Esophagus (tissue), 2 donors: ENCODE data around the gene LOXHD1. TPM values are rescaled to one million over a fixed set of nuclear protein-coding genes. Genes with fewer than 3 reads are reported as not detected.

ENCODE experiments used
- H3K27ac ChIP-seq, 2 donors: one replicate each; pipeline ENCODE4 v1.5.1; 2013; ENCODE audit warnings: low read depth in 2 of 2, mild to moderate bottlenecking in 2 of 2, inconsistent platforms in 1 of 2, low read length in 1 of 2, moderate library complexity in 1 of 2
- H3K27me3 ChIP-seq, 2 donors: one replicate each; pipeline ENCODE4 v1.6.1; 2013; ENCODE audit warnings: low read length in 2 of 2, control low read depth in 1 of 2, mild to moderate bottlenecking in 1 of 2; ENCODE audit not compliant: insufficient read depth in 2 of 2, control insufficient read depth in 1 of 2
- H3K36me3 ChIP-seq, 2 donors: one replicate each; pipeline ENCODE4 v1.6.1; 2013; ENCODE audit warnings: low read length in 1 of 2; ENCODE audit not compliant: control insufficient read depth in 2 of 2, insufficient read depth in 2 of 2
- H3K4me1 ChIP-seq, 2 donors: one replicate each; pipeline ENCODE4 v1.6.1; 2013; ENCODE audit warnings: low read length in 1 of 2; ENCODE audit not compliant: control insufficient read depth in 2 of 2, insufficient read depth in 2 of 2
- H3K4me3 ChIP-seq, 2 donors: one replicate each; pipeline ENCODE4 v1.5.1; 2013; ENCODE audit warnings: low read length in 2 of 2, mild to moderate bottlenecking in 2 of 2, low read depth in 1 of 2, moderate library complexity in 1 of 2
- H3K9me3 ChIP-seq, 2 donors: one replicate each; pipeline ENCODE4 v1.6.1; 2013; ENCODE audit warnings: mild to moderate bottlenecking in 2 of 2, low read depth in 1 of 2, low read length in 1 of 2, moderate library complexity in 1 of 2; ENCODE audit not compliant: control insufficient read depth in 2 of 2, insufficient read depth in 1 of 2
- WGBS, 2 donors: extraction: QIAGEN DNeasy Blood & Tissue Kit; methylation state at CpG; one replicate each; pipeline ENCODE4 v1.1.7; 2013; 5-methylcytosine and 5-hydroxymethylcytosine counted together
- polyA plus RNA-seq, 2 donors: library from polyadenylated mRNA; stranded (reverse); fragments of 200-250 nt; gene quantifications; one replicate each; pipeline ENCODE4 v1.2.3, GENCODE V29; 2013
- donor health status: healthy with polysubstance abuse.
- donor health status: Bipolar disorder and iron deficiency.

Gene LOXHD1
- polyA plus RNA-seq, 2 donors: 0.02 to 0.04 TPM

DNA sequence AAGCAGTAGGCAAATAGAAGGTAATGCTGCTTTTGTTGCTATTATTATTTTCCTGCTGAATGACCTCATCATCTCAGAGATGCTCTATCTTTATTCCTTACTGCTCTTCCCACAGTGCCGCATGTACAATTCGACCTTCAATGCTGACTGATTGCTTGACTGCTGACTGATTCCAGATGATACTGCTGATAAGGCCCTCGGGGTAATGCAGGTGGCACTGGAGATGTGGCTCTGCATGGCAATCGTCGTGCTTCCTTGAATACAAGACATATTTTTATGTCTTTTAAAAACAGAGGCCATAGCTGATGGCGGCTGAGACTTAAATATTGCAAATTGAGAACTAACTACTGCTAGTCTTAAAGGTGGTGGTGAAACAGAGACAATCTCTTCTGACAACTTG is 146.6 kb downstream of the LOXHD1 start:
- Histone ChIP-seq H3K27me3 (no peaks in the 10 kb centered on the region), H3K4me3 (no peak overlapping the region), H3K9me3 (no peaks in the 10 kb centered on the region), H3K27ac (no peak overlapping the region), H3K36me3 (no peaks in the 10 kb centered on the region), H3K4me1 (no peaks in the 10 kb centered on the region)
- WGBS, 2 donors: 67 to 69% methylated on average over 6 of the region's 6 CpGs

DNA sequence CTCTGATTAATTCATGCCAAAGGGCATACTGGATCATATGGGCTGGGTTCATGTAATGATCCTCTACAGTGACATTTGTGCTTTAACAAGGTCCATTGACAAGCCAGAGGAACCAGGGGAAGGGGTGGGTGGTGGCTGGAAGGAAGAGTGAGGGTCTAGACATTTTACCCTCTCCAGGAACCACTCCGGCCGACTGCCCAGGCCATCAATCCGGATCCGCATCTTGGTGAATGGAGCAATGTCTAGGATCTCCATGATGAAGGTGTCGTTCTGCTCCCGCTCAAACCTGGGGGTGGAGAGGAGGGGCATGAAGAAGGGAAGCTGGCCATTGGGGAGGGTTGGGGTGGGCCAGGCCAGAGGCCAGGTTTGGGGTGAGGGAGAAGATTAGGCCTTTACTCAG is 147.5 kb downstream of the LOXHD1 start:
- Histone ChIP-seq H3K27me3 (no peaks in the 10 kb centered on the region), H3K36me3 (no peaks in the 10 kb centered on the region), H3K4me3 (no peak overlapping the region), H3K27ac (no peak overlapping the region), H3K4me1 (no peaks in the 10 kb centered on the region), H3K9me3 (no peaks in the 10 kb centered on the region)
- WGBS, 2 donors: 80 to 90% methylated on average over 6 of the region's 6 CpGs

DNA sequence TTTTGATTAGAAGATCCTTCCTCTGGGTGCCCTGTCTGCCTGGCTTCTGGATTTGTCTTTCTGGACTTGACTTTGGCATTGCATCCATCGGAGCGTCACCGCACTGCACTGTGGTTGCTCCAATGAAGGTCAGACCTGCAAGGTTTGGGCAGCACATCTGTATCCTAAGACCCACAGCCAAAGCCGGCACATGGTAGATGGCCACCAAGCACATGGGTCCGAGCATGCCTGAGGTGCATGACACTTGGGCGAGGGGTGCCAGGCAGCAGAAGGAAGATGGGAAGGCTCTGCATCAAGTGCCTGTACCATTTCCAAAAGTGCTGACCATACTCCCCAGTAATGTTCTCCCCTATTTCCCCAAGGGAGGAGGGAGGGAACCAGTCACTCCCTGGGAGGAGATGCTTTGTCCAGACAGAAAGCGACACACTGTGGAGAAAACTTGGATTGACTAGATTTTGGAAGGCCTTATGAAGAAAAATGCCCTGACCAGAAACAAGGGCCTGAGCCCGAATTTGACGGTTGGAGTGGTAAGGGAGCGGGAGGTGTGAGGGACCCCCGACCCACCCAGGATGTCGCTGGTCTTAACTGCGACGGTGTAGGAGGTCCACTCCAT is 149.9 kb downstream of the LOXHD1 start:
- Histone ChIP-seq H3K9me3 (no peaks in the 10 kb centered on the region), H3K36me3 (no peaks in the 10 kb centered on the region), H3K27me3 (no peaks in the 10 kb centered on the region), H3K4me1 (no peaks in the 10 kb centered on the region), H3K4me3 (no peak overlapping the region), H3K27ac (no peak overlapping the region)
- WGBS, 2 donors: 87 to 94% methylated on average over 14 of the region's 14 CpGs

GRCh38 chr18:46502444-46502843 is 154.6 kb downstream of the LOXHD1 start:
- no peak overlapping the region for H3K27ac ChIP-seq
- H3K9me3 ChIP-seq: no peaks in the 10 kb centered on the region
- H3K4me3 ChIP-seq: no peak overlapping the region
- no peaks in the 10 kb centered on the region for H3K27me3 ChIP-seq
- H3K4me1 ChIP-seq: no peaks in the 10 kb centered on the region
- 17 to 37% methylated on average over 2 of the region's 2 CpGs for WGBS, 2 donors
- no peaks in the 10 kb centered on the region for H3K36me3 ChIP-seq

DNA sequence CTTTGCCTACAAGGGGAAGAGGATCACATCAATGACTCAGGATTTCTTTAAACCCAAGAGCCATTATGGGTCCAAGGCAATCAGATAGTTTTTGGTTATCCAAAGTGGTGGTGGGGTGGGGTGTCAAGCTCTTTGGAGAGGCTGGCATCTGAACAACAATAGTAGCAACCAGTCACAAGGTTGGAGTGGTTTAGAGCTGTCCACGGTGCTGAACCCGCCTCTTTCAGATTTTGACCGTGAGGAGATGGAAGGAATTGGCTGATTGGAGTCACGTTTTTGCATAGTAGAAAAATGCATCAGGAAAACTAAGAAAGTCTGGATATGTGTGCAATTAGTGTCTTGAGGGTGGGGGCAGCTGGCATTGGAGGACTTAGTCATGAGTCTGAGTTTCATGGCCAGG is 159.9 kb downstream of the LOXHD1 start:
- no peaks in the 10 kb centered on the region for H3K4me1 ChIP-seq
- H3K36me3 ChIP-seq: no peaks in the 10 kb centered on the region
- H3K27ac ChIP-seq: no peak overlapping the region
- no peaks in the 10 kb centered on the region for H3K9me3 ChIP-seq
- WGBS, 2 donors: 5 to 8% methylated on average over 4 of the region's 4 CpGs
- H3K4me3 ChIP-seq: no peak overlapping the region
- H3K27me3 ChIP-seq: no peaks in the 10 kb centered on the region

GRCh38 chr18:46488471-46489213 is 168.4 kb downstream of the LOXHD1 start:
- H3K4me1 ChIP-seq: no peaks in the 10 kb centered on the region
- no peaks in the 10 kb centered on the region for H3K27me3 ChIP-seq
- no peak overlapping the region for H3K27ac ChIP-seq
- no peak overlapping the region for H3K4me3 ChIP-seq
- H3K9me3 ChIP-seq: no peaks in the 10 kb centered on the region
- 75 to 79% methylated on average over 11 of the region's 11 CpGs for WGBS, 2 donors
- no peaks in the 10 kb centered on the region for H3K36me3 ChIP-seq

DNA sequence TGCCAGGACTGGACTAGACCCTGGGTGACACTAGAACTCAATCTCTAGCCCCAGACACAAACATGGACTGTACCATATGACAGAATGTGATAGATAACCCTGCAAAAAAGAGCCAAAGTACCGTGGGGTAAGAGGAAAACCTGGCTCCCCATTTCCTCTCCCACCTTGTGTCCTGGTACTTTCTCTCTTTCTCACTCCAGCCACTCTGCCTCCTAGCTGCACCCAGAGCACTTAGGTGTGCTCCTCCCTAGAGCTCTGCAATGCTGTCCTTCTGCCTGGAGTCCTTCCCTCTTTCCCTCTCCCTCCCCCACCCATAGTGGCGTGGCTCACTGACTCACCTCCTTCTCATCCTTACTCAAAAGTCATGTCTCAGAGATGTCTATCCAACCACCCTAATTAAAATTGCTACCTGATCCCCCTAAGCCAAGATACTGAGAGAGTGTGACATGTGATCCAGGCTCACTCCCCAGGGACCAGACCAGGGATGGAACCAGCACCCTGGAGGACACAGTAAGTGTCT is 171.3 kb downstream of the LOXHD1 start:
- peaks cover 0 to 10% of the 10 kb centered on the region in 2 donors for H3K9me3 ChIP-seq
- peaks cover 0 to 3% of the 10 kb centered on the region in 2 donors for H3K4me1 ChIP-seq
- 33 to 37% methylated on average over 2 of the region's 2 CpGs for WGBS, 2 donors
- H3K36me3 ChIP-seq: no peaks in the 10 kb centered on the region
- no peaks in the 10 kb centered on the region for H3K27me3 ChIP-seq
- H3K4me3 ChIP-seq: no peak overlapping the region
- H3K27ac ChIP-seq: no peak overlapping the region

DNA sequence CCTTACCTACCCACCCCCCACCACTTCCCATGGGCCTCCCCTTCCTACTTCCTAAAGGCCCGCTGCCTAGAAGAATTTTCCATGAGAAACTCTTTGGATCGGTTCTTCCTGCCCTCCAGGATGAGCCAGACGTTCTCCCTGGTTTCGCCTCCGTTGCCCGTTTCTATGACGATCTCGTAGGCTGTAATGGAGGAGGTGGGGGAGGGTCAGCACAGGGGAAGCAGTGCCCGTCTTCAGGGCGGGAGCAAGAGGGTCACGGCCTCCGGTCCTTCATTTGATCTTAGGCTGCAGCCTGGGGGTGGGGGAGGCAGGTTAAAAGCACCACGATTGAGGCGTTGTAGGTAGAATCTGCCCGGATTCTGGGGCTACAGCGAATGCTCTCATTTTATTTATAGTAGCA is 172.0 kb downstream of the LOXHD1 start:
- H3K27me3 ChIP-seq: no peaks in the 10 kb centered on the region
- H3K27ac ChIP-seq: no peak overlapping the region
- peaks cover 0 to 10% of the 10 kb centered on the region in 2 donors for H3K9me3 ChIP-seq
- 39 to 53% methylated on average over 16 of the region's 16 CpGs for WGBS, 2 donors
- H3K4me1 ChIP-seq: peaks cover 0 to 3% of the 10 kb centered on the region in 2 donors
- H3K36me3 ChIP-seq: no peaks in the 10 kb centered on the region
- H3K4me3 ChIP-seq: no peak overlapping the region

GRCh38 chr18:46482831-46483230 is 174.2 kb downstream of the LOXHD1 start:
- peaks cover 0 to 3% of the 10 kb centered on the region in 2 donors for H3K4me1 ChIP-seq
- peaks cover 0 to 10% of the 10 kb centered on the region in 2 donors for H3K9me3 ChIP-seq
- no peak overlapping the region for H3K27ac ChIP-seq
- H3K36me3 ChIP-seq: no peaks in the 10 kb centered on the region
- no peaks in the 10 kb centered on the region for H3K27me3 ChIP-seq
- 91 to 96% methylated on average over 1 of the region's 1 CpG for WGBS, 2 donors
- no peak overlapping the region for H3K4me3 ChIP-seq

DNA sequence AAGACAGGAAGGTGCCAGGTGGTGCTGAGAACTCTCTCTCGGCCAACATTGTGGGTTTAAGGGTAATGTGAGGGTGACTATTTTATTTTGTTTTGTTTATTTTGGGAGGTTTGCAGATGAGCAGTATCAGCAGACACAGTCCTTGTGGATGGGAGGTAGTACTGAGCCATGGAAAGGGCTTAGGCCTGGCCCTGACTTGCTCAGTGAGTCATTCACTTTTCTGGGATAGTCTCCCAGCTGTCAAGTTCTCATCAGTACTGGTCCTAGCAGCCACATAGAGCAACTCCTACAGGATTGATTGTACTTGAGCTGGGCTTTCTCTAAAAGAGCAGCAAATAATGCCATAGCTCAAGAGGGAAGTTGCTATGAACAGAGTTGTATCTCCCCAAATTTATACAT is 175.2 kb downstream of the LOXHD1 start:
- Histone ChIP-seq H3K27me3 (no peaks in the 10 kb centered on the region), H3K9me3 (peaks cover 0 to 10% of the 10 kb centered on the region in 2 donors), H3K4me1 (peaks cover 0 to 3% of the 10 kb centered on the region in 2 donors), H3K36me3 (no peaks in the 10 kb centered on the region), H3K27ac (no peak overlapping the region), H3K4me3 (no peak overlapping the region)
- WGBS, 2 donors: 33 to 50% methylated on average over 1 of the region's 1 CpG
